Upper lobe of left lung (tissue), 6 donors: ENCODE measurements around the gene HFM1. TPM values are rescaled to one million over a fixed set of nuclear protein-coding genes. Genes with fewer than 3 reads are reported as not detected.
"Not testable (repeated sequence)": the region's sequence is repeated elsewhere in the genome, so short reads cannot be mapped to it uniquely, and the experiment has no call there.

Source experiments
- ATAC-seq, 2 donors: fragments of 200-7000 bp; cut with Tn5 transposase; one replicate each; pipeline ENCODE4 v1.9.1; 2022; ENCODE audit warnings: mild to moderate bottlenecking in 2 of 2, moderate library complexity in 2 of 2; ENCODE audit not compliant: low FRiP score in 2 of 2
- DNase-seq, 2 donors: peaks; one replicate each; pipeline ENCODE4 v3.0.0-alpha.2; 2019 to 2020
- H3K27ac ChIP-seq, 4 donors: fragments of 200-600 bp; sonication (generic); one replicate each; pipeline ENCODE4 v1.5.1; 2016 to 2019
- H3K27me3 ChIP-seq, 4 donors: fragments of 200-600 bp; sonication (generic); one replicate each; pipeline ENCODE4 v1.5.1; 2017 to 2019
- H3K36me3 ChIP-seq, 4 donors: fragments of 200-600 bp; sonication (generic); one replicate each; pipeline ENCODE4 v1.5.1; 2016 to 2019
- H3K4me1 ChIP-seq, 4 donors: fragments of 200-600 bp; sonication (generic); one replicate each; pipeline ENCODE4 v1.5.1; 2018 to 2019
- H3K4me3 ChIP-seq, 4 donors: fragments of 200-600 bp; sonication (generic); one replicate each; pipeline ENCODE4 v1.5.1; 2017 to 2019; ENCODE audit warnings: mild to moderate bottlenecking in 2 of 4, moderate library complexity in 1 of 4
- H3K9me3 ChIP-seq, 4 donors: fragments of 200-600 bp; sonication (generic); one replicate each; pipeline ENCODE4 v1.5.1; 2018 to 2019
- CTCF ChIP-seq, 6 experiments: fragments of 450-650 bp in 4 of 6; fragments of 200-600 bp in 2 of 6; sonication (generic) in 2 of 6; IDR thresholded peaks; one replicate each; pipeline ENCODE4 v1.5.1; 2016 to 2019; ENCODE audit warnings: antibody characterized with exemption in 6 of 6
- EP300 ChIP-seq, 4 donors: sonication (generic); formaldehyde crosslinking; IDR thresholded peaks; one replicate each; pipeline ENCODE4 v1.5.1; 2017; ENCODE audit warnings: antibody characterized with exemption in 4 of 4, control low read depth in 2 of 4
- POLR2A ChIP-seq, 4 donors: fragments of 450-650 bp; IDR thresholded peaks; one replicate each; pipeline ENCODE4 v1.5.1; 2016 to 2017; ENCODE audit warnings: antibody characterized with exemption in 4 of 4, mild to moderate bottlenecking in 2 of 4
- POLR2AphosphoS5 ChIP-seq, 2 donors: sonication (generic); formaldehyde crosslinking; IDR thresholded peaks; one replicate each; pipeline ENCODE4 v1.5.1; 2017; ENCODE audit warnings: antibody characterized with exemption in 2 of 2
- WGBS, 2 donors: methylation state at CpG; one replicate each; pipeline ENCODE4 v1.1.5; 2017 to 2018; 5-methylcytosine and 5-hydroxymethylcytosine counted together
- total RNA-seq, 6 donors: library from RNA; depleted of rRNA in 4 of 6; stranded (reverse); fragments of >200 nt in 4 of 6; gene quantifications; one replicate each; pipeline versions ENCODE4 v1.1.0 to v1.2.1, GENCODE V29; 2016 to 2021
- donor health status: DM: no; HTN: no; CAD: no; lungs with moderate emphysema.
- donor health status: DM: no; HTN: yes; CAD: no; lungs with severe emphysema.

Gene HFM1
- total RNA-seq, 6 donors from 2014 or later, result 0.30 to 3.4 (median 0.77) TPM; not detected in 1

GRCh38 chr1:91374086-91374485 is 30.6 kb downstream of the HFM1 start:
- DNase-seq (no peak), ATAC-seq (no peak)
- no peak overlapping the region for H3K27ac ChIP-seq
- H3K27me3 ChIP-seq, result no peaks in the 10 kb centered on the region
- 83 to 93% methylated on average over 1 of the region's 1 CpG for WGBS, 2 donors
- no peaks in the 10 kb centered on the region for H3K4me1 ChIP-seq
- H3K4me3 ChIP-seq, result no peak overlapping the region
- TF ChIP-seq POLR2AphosphoS5 (IDR thresholded peaks at IDR 0.05) (no peak), EP300 (IDR thresholded peaks at IDR 0.05) (no peak), CTCF (IDR thresholded peaks at IDR 0.05) (no peak)
- no peaks in the 10 kb centered on the region for H3K36me3 ChIP-seq
- no peaks in the 10 kb centered on the region for H3K9me3 ChIP-seq

GRCh38 chr1:91372230-91372629 is 32.4 kb downstream of the HFM1 start:
- ATAC-seq, DNase-seq, H3K9me3 ChIP-seq, H3K27me3 ChIP-seq, H3K4me1 ChIP-seq, H3K4me3 ChIP-seq, H3K36me3 ChIP-seq, H3K27ac ChIP-seq: not testable (repeated sequence)
- WGBS, 2 donors, result 94 to 96% methylated on average over 3 of the region's 3 CpGs

GRCh38 chr1:91349524-91349923 is 55.1 kb downstream of the HFM1 start:
- no peak overlapping the region for H3K27ac ChIP-seq
- DNase-seq (no peak), ATAC-seq (no peak)
- no peak for TF ChIP-seq POLR2A (IDR thresholded peaks at IDR 0.05)
- TF ChIP-seq EP300 (IDR thresholded peaks at IDR 0.05), result no peak
- no peak for TF ChIP-seq POLR2AphosphoS5 (IDR thresholded peaks at IDR 0.05)
- no peak for TF ChIP-seq CTCF (IDR thresholded peaks at IDR 0.05)
- peaks cover 0 to 5% (median 0%) of the 10 kb centered on the region in 4 donors for H3K9me3 ChIP-seq
- 95 to 98% methylated on average over 2 of the region's 2 CpGs for WGBS, 2 donors
- H3K27me3 ChIP-seq, result no peaks in the 10 kb centered on the region
- H3K4me1 ChIP-seq, result no peaks in the 10 kb centered on the region
- no peaks in the 10 kb centered on the region for H3K36me3 ChIP-seq
- no peak overlapping the region for H3K4me3 ChIP-seq

GRCh38 chr1:91346824-91347223 is 57.8 kb downstream of the HFM1 start:
- Histone ChIP-seq H3K4me1 (no peaks in the 10 kb centered on the region), H3K9me3 (no peaks in the 10 kb centered on the region), H3K4me3 (no peak overlapping the region), H3K27me3 (no peaks in the 10 kb centered on the region), H3K36me3 (no peaks in the 10 kb centered on the region), H3K27ac (no peak overlapping the region)
- ATAC-seq, result no peak
- 90 to 92% methylated on average over 3 of the region's 3 CpGs for WGBS, 2 donors
- no peak for DNase-seq
- TF ChIP-seq POLR2AphosphoS5 (IDR thresholded peaks at IDR 0.05) (no peak), CTCF (IDR thresholded peaks at IDR 0.05) (no peak), EP300 (IDR thresholded peaks at IDR 0.05) (no peak), POLR2A (IDR thresholded peaks at IDR 0.05) (no peak)

- 69% methylated on average over 4 of the region's 4 CpGs for WGBS, 2 donors
- Histone ChIP-seq H3K4me3 (no peak overlapping the region), H3K4me1 (no peaks in the 10 kb centered on the region), H3K27ac (no peak overlapping the region), H3K27me3 (no peaks in the 10 kb centered on the region), H3K9me3 (no peaks in the 10 kb centered on the region), H3K36me3 (no peaks in the 10 kb centered on the region)
- TF ChIP-seq POLR2A (IDR thresholded peaks at IDR 0.05) (no peak), EP300 (IDR thresholded peaks at IDR 0.05) (no peak), CTCF (IDR thresholded peaks at IDR 0.05) (no peak), POLR2AphosphoS5 (IDR thresholded peaks at IDR 0.05) (no peak)
- DNase-seq (no peak), ATAC-seq (no peak)
Observed at GRCh38 chr1:91345395-91346005, 59.1 kb downstream of the HFM1 start.
